Activated effector memory CD4-positive, alpha-beta T cell treated with anti-CD3 and anti-CD28 coated beads, Interleukin-2, amount 50 U/mL, for 16 hours (primary cell): ENCODE data around the gene IPP.
A peak's percentile ranks its signal among the peaks of the same experiment; 100 is the strongest.
"Not testable (repeated sequence)": the region's sequence is repeated elsewhere in the genome, so short reads cannot be mapped to it uniquely, and the experiment has no call there.

Experiments used
- DNase-seq: peaks from one replicate; pipeline ENCODE4 v3.0.0-alpha.2; 2020

The IPP gene

GRCh38 chr1:45750298-45751038, at the start of gene IPP:
IPP (minus strand) TSS chr1:45750653; CDS start chr1:45746411, 4,242 bp downstream.
- peak; percentile 97 for DNase-seq

GRCh38 chr1:45796946-45797345, 46.5 kb upstream of the IPP start:
- DNase-seq, result no peak

GRCh38 chr1:45796381-45796780, 45.9 kb upstream of the IPP start:
- no peak for DNase-seq

- no peak for DNase-seq
Observed at GRCh38 chr1:45793942-45794604, 43.6 kb upstream of the IPP start.

- no peak for DNase-seq
Observed at GRCh38 chr1:45792744-45793143, 42.3 kb upstream of the IPP start.

- no peak for DNase-seq
Observed at GRCh38 chr1:45789601-45790000, 39.1 kb upstream of the IPP start.

- DNase-seq, result no peak
Observed at GRCh38 chr1:45787905-45788304, 37.5 kb upstream of the IPP start.

GRCh38 chr1:45785583-45785982, 35.1 kb upstream of the IPP start:
- DNase-seq, result peak; percentile 66

GRCh38 chr1:45775794-45776193, 25.3 kb upstream of the IPP start:
- no peak for DNase-seq

- DNase-seq, result no peak
Observed at GRCh38 chr1:45772971-45773370, 22.5 kb upstream of the IPP start.

GRCh38 chr1:45769261-45769932, 18.9 kb upstream of the IPP start:
- no peak for DNase-seq

- DNase-seq, result no peak
Observed at GRCh38 chr1:45767035-45767434, 16.6 kb upstream of the IPP start.

- DNase-seq, result no peak
Observed at GRCh38 chr1:45765999-45766792, 15.7 kb upstream of the IPP start.

GRCh38 chr1:45762291-45762690, 11.8 kb upstream of the IPP start:
- DNase-seq, result no peak

GRCh38 chr1:45755697-45756096, 5.2 kb upstream of the IPP start:
- no peak for DNase-seq

GRCh38 chr1:45753248-45754037, 3.0 kb upstream of the IPP start:
- no peak for DNase-seq

GRCh38 chr1:45752441-45753052, 2.1 kb upstream of the IPP start:
- DNase-seq, result no peak

- no peak for DNase-seq
Observed at GRCh38 chr1:45752014-45752413, 1.6 kb upstream of the IPP start.

GRCh38 chr1:45751039-45751838, 786 bp upstream of the IPP start:
- DNase-seq, result not testable (repeated sequence)

- DNase-seq, result no peak
Observed at GRCh38 chr1:45746922-45747321, 3.5 kb downstream of the IPP start.

- DNase-seq, result not testable (repeated sequence)
Observed at GRCh38 chr1:45739641-45740156, 10.8 kb downstream of the IPP start.
